Stimulated activated CD8-positive, alpha-beta memory T cell treated with anti-CD3 and anti-CD28 coated beads, Interleukin-2, amount 100 ng/mL, for 48 hours (primary cell): ENCODE measurements around the gene ATP5PF.
"Not testable (repeated sequence)": the region's sequence is repeated elsewhere in the genome, so short reads cannot be mapped to it uniquely, and the experiment has no call there.

ENCODE experiments used
- DNase-seq, 2 donors: peaks; one replicate each; pipeline ENCODE4 v3.0.0-alpha.2; 2020; ENCODE audit warnings: low read depth in 2 of 2

ATP5PF gene

DNA sequence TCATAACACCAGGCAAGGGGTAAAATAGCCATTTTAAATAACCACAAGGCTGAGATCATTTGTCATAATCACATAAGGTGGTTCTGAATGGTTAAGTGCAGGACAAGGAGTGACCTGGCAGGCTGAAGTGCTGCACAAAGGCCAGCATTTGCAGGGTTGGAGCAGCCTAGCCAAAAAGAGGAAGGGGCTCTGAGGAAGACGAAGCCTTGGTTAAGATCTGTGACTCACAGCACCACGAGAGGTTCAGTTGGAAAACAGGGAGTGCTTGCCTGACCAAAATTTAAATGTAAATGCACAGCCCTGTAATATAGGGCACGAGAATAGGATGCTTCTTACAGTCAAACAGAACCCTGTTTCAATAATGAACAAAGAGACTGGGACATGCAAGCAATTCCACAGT, 12.1 kb downstream of the ATP5PF start:
- no peak for DNase-seq

DNA sequence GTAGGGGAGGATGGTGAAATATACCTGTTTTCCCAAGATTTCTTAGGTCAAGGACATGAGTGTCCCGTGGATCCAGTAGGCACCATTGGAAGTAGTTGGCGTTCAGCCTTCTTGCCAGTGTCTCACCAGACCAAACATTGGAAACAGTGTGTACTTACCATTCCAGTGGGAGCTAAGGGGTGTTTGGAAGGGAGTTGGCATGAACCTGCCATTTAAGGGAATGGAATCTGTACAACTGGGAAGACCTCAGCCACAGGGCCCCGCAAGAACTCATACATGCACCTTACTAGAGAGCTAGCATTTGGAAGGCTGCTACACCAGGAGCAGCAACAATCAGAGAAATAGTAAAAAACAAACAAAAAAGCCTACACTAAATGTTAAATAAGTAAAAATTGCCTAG, 12.7 kb downstream of the ATP5PF start:
- DNase-seq, result no peak

DNA sequence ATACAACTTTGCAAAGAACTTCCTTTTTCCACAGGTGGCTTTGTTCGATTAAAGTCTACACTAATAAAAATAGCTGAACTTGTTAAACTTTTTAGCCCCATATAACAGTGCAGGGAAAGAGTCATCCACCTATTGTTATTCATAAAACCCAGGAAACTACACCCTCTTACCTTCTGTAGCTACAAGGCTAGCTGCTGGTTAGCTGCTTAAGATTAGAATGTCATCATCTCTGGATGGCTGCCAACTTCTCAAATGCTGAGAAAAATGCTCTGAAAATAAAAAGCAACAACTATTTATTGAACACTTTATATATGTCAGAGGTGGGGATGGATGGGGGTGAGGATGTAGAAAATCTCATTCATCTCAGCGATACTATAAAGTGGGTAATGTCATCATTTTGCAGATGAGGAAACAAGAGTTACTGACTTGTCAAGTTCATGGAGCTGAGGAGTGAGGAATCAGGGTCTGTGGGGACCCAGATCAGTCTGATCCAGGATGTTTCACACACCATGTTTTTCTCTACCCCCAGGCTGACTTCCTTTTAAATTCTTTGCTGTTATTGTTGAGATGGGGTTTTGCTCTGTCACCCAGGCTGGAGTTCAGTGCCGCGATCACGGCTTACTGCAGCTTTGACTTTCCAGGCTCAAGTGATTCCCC, 17.1 kb downstream of the ATP5PF start:
- DNase-seq, result no peak

DNA sequence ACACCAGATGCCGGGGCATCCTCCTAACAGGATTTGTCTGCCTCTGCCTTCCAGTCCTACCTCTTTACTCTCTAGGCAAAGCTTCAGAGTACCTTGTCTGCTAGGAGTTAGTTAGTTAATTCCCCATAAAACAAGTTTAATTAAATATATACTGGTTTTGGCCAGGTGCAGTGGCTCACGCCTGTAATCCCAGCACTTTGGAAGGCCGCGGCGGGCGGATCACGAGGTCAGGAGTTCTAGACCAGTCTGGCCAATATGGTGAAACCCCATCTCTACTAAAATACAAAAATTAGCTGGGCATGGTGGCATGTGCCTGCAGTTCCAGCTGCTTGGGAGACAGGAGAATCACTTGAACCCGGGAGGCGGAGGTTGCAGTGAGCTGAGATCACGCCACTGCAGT, 20.6 kb downstream of the ATP5PF start:
- DNase-seq, result not testable (repeated sequence)

DNA sequence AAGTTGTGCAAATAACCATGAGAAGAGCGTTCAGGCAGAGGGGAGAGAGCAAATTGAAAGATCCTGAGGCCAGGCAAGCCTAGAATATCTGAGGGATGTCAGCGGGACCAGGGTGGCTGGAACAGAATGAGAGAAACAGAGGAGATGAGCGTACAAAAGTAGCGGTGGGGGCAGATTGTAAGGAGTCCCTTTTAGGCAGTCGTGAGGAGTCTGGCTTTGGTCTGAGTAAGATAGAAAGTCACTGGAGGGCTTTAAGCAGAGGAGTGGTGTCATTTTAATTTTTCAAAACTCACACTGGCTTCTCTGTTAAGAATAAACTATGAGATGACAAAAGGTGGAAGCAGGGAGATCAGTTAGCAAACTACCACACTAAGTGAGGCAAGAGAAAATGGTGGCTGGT, 24.2 kb downstream of the ATP5PF start:
- no peak for DNase-seq

DNA sequence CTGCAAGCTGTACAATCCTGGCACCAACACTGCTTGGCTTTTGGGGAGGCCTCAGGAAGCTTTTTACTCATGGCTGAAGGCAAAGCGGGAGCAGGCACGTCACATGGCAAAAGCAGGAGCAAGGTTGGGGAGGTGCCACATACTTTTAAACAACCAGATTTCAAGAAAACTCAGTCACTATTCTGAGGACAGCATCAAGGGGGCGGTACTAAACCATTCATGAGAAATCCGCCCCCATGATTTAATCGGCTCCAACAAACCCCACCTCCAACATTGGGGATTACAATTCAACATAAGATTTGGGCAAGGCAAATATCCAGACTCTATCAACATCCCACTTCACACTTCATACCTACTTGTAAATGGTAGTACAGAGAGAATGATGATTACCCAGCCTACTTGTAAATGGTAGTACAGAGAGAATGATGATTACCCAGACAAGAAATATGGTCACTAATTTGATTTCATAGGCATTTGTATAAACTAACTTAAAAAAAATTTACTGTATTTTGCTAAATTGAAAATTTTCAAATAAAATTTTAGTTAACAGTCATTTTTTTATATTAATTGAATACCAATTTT, 24.9 kb downstream of the ATP5PF start:
- no peak for DNase-seq

DNA sequence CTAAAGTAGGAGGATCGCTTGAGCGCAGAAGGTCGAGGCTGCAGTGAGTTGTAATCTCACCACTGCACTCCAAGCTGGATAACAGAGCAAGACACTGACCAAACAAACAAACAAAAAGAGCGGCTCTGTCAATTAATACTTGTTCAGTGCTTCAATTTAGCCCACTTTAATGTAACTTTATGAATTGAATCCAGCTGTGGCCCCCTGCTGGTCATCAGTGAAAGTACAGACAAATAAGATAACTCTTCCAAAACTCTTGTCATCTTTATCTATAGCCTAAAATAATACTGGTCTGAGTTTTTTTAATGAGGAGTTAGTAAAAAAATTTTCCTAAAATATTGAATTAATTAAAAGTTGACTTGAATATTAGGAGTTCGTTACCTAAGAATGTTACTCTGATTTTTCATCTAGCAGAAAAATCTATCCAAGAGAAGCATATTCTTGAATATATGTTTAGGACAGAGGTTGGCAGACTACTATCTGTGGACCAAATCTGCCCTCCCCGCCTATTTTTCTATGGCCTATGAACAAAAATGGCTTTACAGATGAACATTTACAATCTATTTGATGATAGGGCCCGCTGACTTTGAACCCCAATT, 26.1 kb downstream of the ATP5PF start:
- DNase-seq, result peak; percentile 5 to 7

DNA sequence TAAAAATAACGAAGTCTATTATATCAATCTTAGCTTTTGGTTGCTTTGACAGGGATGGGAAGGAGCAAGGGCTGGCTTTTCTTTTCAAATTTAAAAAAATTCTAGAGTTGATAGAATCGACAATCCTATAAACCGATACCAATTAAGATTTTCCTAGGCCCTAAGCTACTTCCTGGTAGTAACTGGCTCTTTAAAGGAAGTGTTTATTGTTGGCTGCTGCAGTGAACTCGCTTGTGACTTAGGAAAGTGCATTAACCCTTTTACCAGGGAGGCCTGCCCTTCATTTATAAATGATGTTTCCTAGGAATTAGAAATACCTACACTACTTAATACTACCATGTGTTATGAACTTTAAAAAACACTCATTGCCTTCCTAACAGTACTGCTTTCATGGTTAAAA, 33.2 kb downstream of the ATP5PF start:
- DNase-seq, result no peak

DNA sequence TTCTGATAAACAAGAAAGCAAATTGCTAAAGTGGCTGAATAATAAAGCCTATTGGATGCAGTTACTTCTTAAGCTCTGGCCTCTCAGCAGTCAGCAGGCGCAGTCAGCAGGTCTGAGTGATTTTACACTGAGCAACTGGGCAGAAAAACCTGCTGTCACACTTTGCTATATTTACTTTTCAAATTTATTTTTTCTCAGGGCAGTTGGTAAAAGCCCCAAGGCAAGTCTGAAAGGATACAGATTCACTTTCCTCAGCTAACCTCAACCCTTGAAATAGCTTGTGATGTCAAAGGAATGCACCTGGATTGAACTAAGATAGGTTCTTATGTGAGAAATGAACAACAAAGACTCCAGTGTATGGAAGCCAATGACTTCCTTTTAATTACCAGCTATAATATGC, 34.0 kb downstream of the ATP5PF start:
- no peak for DNase-seq

DNA sequence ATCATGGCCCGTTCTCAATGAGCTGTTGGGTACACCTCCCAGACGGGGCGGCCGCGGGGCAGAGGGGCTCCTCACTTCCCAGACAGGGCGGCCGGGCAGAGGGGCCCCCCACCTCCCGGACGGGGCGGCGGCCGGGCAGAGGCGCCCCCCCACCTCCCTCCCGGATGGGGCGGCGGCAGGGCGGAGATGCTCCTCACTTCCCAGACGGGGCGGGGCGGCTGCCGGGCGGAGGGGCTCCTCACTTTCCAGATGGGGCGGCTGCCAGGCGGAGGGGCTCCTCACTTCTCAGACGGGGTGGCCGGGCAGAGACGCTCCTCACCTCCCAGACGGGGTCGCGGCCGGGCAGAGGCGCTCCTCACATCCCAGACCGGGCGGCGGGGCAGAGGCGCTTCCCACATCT, 39.2 kb downstream of the ATP5PF start:
- DNase-seq, result not testable (repeated sequence)

DNA sequence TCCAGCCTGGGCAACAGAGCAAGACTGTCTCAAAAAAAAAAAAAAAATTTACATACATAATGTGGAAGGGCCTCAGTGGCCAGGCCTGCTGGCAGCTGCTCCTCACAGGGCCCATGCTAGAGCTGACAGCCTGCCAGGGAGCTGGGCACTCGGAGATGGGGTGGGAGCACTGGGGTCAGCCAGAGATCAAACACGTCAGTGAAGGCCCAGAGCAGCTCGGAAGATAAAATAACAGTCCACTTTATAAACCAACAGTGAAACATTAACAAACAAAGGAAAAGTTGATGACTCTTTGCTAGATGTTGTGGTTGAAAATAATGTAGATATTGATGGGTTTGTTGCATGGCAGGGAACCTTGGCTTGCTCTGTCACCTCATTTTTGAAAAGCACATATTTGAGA, 42.7 kb downstream of the ATP5PF start:
- no peak for DNase-seq

DNA sequence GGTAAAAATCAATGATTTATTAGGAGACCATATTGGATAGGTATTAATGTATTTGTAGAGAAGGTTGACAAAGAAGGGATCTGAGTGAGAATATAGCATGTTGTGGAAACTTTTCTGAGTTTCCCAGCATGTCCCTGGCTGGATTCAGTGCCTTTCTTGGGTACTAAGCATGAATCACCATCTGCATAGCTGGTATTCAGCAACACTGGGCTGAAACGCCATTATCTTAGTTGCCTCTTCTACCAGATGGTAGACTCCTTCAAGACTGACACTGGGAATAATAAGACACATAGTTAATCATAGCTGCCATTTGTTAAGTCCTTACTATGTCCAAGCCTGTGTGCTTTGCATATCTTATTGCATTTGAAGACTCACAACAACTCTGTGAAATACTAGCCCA, 45.5 kb downstream of the ATP5PF start:
- DNase-seq, result no peak

DNA sequence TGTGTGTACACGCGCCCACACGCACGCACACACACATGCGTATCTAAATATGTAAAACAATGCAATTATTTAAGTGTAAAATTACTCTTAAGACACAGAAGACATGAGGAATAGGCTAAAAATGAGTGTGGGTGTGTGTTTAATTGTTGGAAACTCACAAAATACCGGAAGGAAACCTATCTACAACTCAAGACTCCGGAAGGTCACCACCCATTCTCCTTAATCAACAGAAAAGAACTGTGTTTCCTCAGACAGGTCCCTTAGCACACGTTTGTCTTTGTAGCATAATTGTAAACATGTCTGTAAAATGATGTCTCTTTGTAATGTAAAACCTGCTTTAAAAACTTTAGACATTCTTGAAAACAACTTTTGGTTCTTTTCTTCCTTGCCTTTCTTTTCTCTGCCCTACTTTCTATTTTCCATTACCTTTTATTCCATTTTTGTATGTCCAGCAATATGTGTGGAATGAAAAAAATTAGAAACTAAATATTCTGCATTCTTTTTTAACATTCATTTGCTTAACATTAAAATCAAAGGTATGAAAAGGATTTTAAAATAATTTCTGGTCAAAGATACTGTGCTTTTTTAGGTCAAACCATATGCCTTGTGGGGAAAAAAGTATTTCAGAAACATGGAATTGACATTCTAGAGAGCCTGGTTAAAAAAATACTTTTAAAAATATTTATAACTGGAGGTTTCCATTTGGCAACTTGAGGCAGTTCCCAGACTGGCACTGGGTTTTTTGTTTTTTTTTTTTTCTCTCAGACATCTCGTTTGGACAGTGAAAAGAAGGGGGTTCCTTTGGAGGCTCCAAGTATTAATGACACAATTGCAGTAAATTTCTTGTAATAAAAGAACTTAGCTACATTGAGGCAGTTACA, 46.2 kb downstream of the ATP5PF start:
- no peak for DNase-seq

DNA sequence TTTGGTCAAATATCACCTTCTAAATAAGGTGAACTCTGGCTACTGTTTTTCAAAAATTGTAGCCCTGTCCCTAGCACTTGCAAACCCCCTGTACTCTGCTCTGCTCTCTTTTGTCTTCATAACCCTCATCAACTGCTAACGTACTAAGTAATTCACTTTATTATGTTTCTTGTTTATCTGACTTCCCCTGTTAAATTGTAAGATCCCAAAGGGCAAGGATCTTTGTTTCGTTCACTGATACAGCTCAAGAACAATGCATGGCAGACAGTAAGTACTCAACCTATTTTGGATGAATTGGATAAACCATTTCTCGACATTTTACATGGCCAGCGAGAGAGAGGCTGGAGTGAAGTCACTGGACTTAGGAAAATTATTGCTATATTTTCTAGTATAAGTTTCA, 46.9 kb downstream of the ATP5PF start:
- no peak for DNase-seq

DNA sequence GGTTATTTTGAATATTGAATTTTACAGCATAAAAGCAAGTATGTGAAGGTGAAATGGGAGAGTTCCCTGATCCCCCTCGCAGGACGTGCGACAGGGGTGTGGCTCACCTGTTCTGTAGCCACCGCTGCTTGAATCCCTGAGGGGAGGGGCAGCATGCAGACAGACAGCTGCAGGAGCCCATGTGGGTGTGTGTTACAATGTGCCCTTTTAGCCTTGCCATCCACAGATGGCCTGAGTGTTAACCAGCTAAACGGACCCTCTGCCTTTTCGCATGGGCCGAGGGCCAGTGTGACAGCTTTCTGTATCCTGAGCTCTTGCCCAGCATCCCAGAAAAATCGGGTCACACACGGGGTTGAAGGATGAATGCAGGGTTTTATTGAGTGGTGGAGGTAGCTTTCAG, 52.3 kb downstream of the ATP5PF start:
- no peak for DNase-seq

DNA sequence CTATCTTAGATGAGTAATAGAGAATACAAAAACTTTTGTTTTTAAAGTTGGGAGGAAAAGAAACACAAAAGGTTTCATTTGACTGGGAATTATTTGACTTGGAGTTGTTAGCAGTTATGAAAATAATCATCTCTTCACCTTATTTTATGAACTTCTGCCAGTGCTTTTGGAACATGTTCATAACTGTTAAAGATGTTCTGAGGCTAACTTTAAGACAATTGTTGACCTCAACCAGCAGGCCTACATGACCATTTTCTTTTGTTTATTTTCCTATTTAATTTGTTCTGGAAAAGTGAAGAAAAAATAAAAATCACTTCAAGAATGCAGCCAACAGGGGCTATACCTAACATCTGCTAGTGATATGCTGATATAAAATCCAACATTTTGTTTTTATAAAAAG, 58.3 kb downstream of the ATP5PF start:
- DNase-seq, result no peak
